ENCODE results near the gene NBAS. TPM values are rescaled to one million over a fixed set of nuclear protein-coding genes. Genes with fewer than 3 reads are reported as not detected.

NBAS gene
- total and polyA plus RNA-seq, 7 experiments from 2014 or later: 18.6 to 41.6 (median 32.7) TPM

DNA sequence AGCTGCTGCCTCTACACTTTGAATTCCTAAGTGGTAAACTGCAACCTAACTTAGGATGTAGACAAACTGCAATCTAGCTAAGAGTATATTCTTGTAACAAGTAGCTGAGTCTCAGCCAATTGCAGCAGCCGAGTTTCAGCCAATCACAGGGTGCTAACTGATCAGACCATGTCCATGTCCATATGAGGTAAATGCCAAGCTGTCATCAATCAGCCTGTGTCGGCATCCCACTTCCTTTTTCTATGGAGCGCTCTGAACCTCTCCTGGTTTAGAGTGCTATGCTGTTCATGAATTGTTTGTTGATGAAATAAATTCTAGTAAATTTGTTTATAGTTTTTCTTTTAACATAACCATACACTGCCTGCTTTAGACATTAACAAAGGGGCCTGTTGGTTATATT, 408.8 kb downstream of the NBAS start:
- CTCF ChIA-PET: no interaction called here
- intact Hi-C loops (cut with micrococcal nuclease): no loop called here
- Histone ChIP-seq H3K9me3 (ENCODE audit: control insufficient read depth in 2 of 3, low read length in 3 of 3) (no peaks in the 10 kb centered on the region), H3K27ac (ENCODE audit: low read depth, low read length) (no peak overlapping the region), H3K36me3 (ENCODE audit: control insufficient read depth in 2 of 3, insufficient read depth in 3 of 3, low read length in 3 of 3) (no peaks in the 10 kb centered on the region), H3K4me1 (ENCODE audit: control insufficient read depth in 2 of 2, insufficient read depth in 2 of 2, low read length in 2 of 2) (peaks cover 0 to 8% of the 10 kb centered on the region in 2 donors), H3K4me3 (ENCODE audit: low read length) (no peak overlapping the region), H3K27me3 (ENCODE audit: control insufficient read depth in 2 of 2, insufficient read depth in 2 of 2, low read length in 2 of 2) (no peaks in the 10 kb centered on the region)
- peaks cover 0 to 5% (median 3%) of the 10 kb centered on the region in 5 donors for H3K27me3 Mint-ChIP-seq
- peaks cover 0 to 4% (median 0%) of the 10 kb centered on the region in 5 donors for H3K36me3 Mint-ChIP-seq
- peaks cover 5 to 14% (median 12%) of the 10 kb centered on the region in 7 donors for H3K4me1 Mint-ChIP-seq
- H3K9me3 Mint-ChIP-seq: peaks cover 0 to 7% (median 0%) of the 10 kb centered on the region in 11 donors
- no peak overlapping the region for H3K27ac Mint-ChIP-seq
- no peak for ATAC-seq
- no peak overlapping the region for H3K4me3 Mint-ChIP-seq
- POLR2A ChIA-PET: no interaction called here
- no peak for DNase-seq

DNA sequence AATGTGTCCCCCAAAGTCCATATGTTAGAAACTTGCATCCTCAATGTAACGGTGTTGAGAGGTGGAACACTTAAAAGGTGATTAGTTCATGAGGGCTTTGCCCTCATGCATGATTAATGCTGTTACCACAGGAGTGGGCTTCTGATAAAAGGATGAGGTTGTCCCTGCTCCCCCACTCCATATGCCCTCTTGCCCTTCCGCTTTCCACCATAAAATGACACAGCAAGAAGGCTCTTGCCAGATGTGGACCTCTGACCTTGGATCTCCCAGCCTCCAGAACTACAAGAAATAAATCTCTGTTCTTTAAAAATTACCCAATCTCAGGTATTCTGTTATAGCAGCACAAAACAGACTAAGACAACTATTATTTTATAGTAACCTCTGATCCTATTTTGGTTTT, 412.1 kb downstream of the NBAS start:
- POLR2A ChIA-PET: no interaction called here
- peaks cover 0 to 5% (median 3%) of the 10 kb centered on the region in 5 donors for H3K27me3 Mint-ChIP-seq

DNA sequence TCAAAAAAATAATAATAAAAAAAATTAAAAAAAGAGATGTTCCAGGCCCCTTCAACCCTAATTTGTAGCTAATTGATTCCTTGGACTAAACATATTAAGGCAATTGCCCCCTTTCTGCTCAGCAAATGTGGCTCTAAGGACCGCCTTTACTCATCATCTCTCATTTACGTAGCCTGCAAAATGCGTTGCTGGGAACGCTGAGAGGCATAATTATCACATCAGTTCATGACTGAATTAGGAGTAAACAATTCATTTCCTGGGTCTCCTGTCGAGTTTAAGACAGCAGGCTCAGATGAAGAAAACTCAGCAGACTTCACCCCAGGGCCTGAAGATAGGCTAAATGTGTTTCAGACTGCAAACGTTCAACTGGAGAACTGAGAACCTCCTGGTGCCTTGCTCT, 413.5 kb downstream of the NBAS start:
- Mint-ChIP-seq H3K27me3 (peaks cover 0 to 5% (median 1%) of the 10 kb centered on the region in 5 donors), H3K4me1 (peaks cover 3 to 9% (median 7%) of the 10 kb centered on the region in 7 donors), H3K4me3 (no peak overlapping the region), H3K36me3 (peaks cover 0 to 3% (median under 1%) of the 10 kb centered on the region in 5 donors), H3K27ac (no peak overlapping the region), H3K9me3 (peaks cover 0 to under 1% (median 0%) of the 10 kb centered on the region in 11 donors)
- ATAC-seq (no peak), DNase-seq (no peak)
- CTCF ChIA-PET: interaction anchor here (0.6 kb wide), 1 partner anchor 172 kb away, joined by 3 read pairs; no protein-coding TSS in a partner anchor
- peaks cover 1 to 3% of the 10 kb centered on the region in 2 donors for H3K4me1 ChIP-seq (ENCODE audit: control insufficient read depth in 2 of 2, insufficient read depth in 2 of 2, low read length in 2 of 2)
- intact Hi-C loops (cut with micrococcal nuclease): no loop called here
- H3K27ac ChIP-seq (ENCODE audit: low read depth, low read length): no peak overlapping the region
- H3K36me3 ChIP-seq (ENCODE audit: control insufficient read depth in 2 of 3, insufficient read depth in 3 of 3, low read length in 3 of 3): no peaks in the 10 kb centered on the region
- no peaks in the 10 kb centered on the region for H3K9me3 ChIP-seq (ENCODE audit: control insufficient read depth in 2 of 3, low read length in 3 of 3)
- POLR2A ChIA-PET: no interaction called here
- H3K4me3 ChIP-seq (ENCODE audit: low read length): no peak overlapping the region
- H3K27me3 ChIP-seq (ENCODE audit: control insufficient read depth in 2 of 2, insufficient read depth in 2 of 2, low read length in 2 of 2): no peaks in the 10 kb centered on the region

More for the DNA sequence above, 412.1 kb downstream of the NBAS start:
- Mint-ChIP-seq H3K4me3 (no peak overlapping the region), H3K27ac (no peak overlapping the region), H3K9me3 (peaks cover 0 to 3% (median 0%) of the 10 kb centered on the region in 11 donors), H3K36me3 (peaks cover 0 to 4% (median 0%) of the 10 kb centered on the region in 5 donors), H3K4me1 (no peaks in the 10 kb centered on the region)
- no peaks in the 10 kb centered on the region for H3K9me3 ChIP-seq (ENCODE audit: control insufficient read depth in 2 of 3, low read length in 3 of 3)
- intact Hi-C loops (cut with micrococcal nuclease): no loop called here
- no peak for DNase-seq
- CTCF ChIA-PET: no interaction called here
- no peaks in the 10 kb centered on the region for H3K27me3 ChIP-seq (ENCODE audit: control insufficient read depth in 2 of 2, insufficient read depth in 2 of 2, low read length in 2 of 2)
- no peak for ATAC-seq
- H3K4me1 ChIP-seq (ENCODE audit: control insufficient read depth in 2 of 2, insufficient read depth in 2 of 2, low read length in 2 of 2): no peaks in the 10 kb centered on the region
- H3K36me3 ChIP-seq (ENCODE audit: control insufficient read depth in 2 of 3, insufficient read depth in 3 of 3, low read length in 3 of 3): no peaks in the 10 kb centered on the region
- no peak overlapping the region for H3K4me3 ChIP-seq (ENCODE audit: low read length)
- H3K27ac ChIP-seq (ENCODE audit: low read depth, low read length): no peak overlapping the region

DNA sequence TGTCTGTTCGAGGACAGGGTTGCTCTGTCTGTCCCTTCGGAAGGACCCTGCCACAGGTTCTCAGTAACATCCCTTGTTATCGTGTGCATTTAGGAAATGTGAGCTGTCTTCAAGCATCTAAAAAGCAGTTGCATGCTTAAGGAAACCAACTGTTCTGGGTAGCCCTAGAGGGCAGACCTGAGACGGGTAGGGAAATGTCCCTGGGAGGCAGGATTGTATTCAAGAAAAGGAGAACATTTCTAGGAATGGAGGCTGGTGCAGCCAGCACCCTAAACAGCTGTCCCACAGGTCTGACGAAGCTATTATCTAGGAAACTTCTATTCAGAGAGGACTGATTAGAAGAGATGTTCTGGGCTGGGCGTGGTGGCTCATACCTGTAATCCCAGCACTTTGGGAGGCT, 414.2 kb downstream of the NBAS start:
- Histone ChIP-seq H3K4me3 (ENCODE audit: low read length) (no peak overlapping the region), H3K27me3 (ENCODE audit: control insufficient read depth in 2 of 2, insufficient read depth in 2 of 2, low read length in 2 of 2) (no peaks in the 10 kb centered on the region), H3K36me3 (ENCODE audit: control insufficient read depth in 2 of 3, insufficient read depth in 3 of 3, low read length in 3 of 3) (no peaks in the 10 kb centered on the region), H3K4me1 (ENCODE audit: control insufficient read depth in 2 of 2, insufficient read depth in 2 of 2, low read length in 2 of 2) (peaks cover 7 to 8% of the 10 kb centered on the region in 2 donors), H3K27ac (ENCODE audit: low read depth, low read length) (no peak overlapping the region), H3K9me3 (ENCODE audit: control insufficient read depth in 2 of 3, low read length in 3 of 3) (no peaks in the 10 kb centered on the region)
- intact Hi-C loops (cut with micrococcal nuclease): no loop called here
- H3K9me3 Mint-ChIP-seq: peaks cover 0 to under 1% (median 0%) of the 10 kb centered on the region in 11 donors
- H3K4me3 Mint-ChIP-seq: no peak overlapping the region
- peaks cover 6 to 15% (median 13%) of the 10 kb centered on the region in 7 donors for H3K4me1 Mint-ChIP-seq
- H3K27me3 Mint-ChIP-seq: peaks cover 0 to 5% (median 0%) of the 10 kb centered on the region in 5 donors
- DNase-seq: no peak
- POLR2A ChIA-PET: no interaction called here
- no peak for ATAC-seq
- peaks cover 0 to 3% (median 0%) of the 10 kb centered on the region in 5 donors for H3K36me3 Mint-ChIP-seq
- no peak overlapping the region for H3K27ac Mint-ChIP-seq
- CTCF ChIA-PET: interaction anchor here (0.6 to 0.8 kb wide), 2 partner anchors 38 to 172 kb away, joined by 3 read pairs; no protein-coding TSS in a partner anchor

DNA sequence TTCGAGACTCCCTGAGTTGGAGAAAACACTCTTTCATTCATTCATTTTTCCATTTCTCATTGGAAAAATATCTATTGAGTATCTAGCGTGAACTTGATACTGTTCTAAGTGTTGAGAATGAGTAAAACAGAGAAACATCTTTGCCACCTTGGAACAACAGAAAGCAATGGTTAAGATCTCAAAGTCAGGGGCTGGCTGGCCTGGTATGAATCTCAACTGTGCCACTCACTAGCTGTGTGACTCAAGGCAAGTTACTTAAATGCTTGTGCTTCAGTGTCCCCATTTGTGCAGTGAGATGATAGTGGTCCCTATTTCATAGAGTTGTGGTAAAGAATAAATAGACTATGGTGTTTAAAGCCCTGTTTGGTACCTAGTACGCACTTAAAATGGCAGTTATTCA, 415.2 kb downstream of the NBAS start:
- no peaks in the 10 kb centered on the region for H3K9me3 ChIP-seq (ENCODE audit: control insufficient read depth in 2 of 3, low read length in 3 of 3)
- H3K4me3 Mint-ChIP-seq: no peak overlapping the region
- peaks cover 13% of the 10 kb centered on the region in 2 donors for H3K4me1 ChIP-seq (ENCODE audit: control insufficient read depth in 2 of 2, insufficient read depth in 2 of 2, low read length in 2 of 2)
- DNase-seq: no peak
- ChIA-PET CTCF (no interaction called here), POLR2A (no interaction called here)
- H3K4me3 ChIP-seq (ENCODE audit: low read length): no peak overlapping the region
- H3K27ac ChIP-seq (ENCODE audit: low read depth, low read length): no peak overlapping the region
- peaks cover 0 to 5% (median 0%) of the 10 kb centered on the region in 5 donors for H3K27me3 Mint-ChIP-seq
- no peaks in the 10 kb centered on the region for H3K36me3 ChIP-seq (ENCODE audit: control insufficient read depth in 2 of 3, insufficient read depth in 3 of 3, low read length in 3 of 3)
- peaks cover 8 to 25% (median 23%) of the 10 kb centered on the region in 7 donors for H3K4me1 Mint-ChIP-seq
- ATAC-seq: no peak
- intact Hi-C loops (cut with micrococcal nuclease): no loop called here
- H3K9me3 Mint-ChIP-seq: peaks cover 0 to 3% (median 0%) of the 10 kb centered on the region in 11 donors
- no peaks in the 10 kb centered on the region for H3K27me3 ChIP-seq (ENCODE audit: control insufficient read depth in 2 of 2, insufficient read depth in 2 of 2, low read length in 2 of 2)
- peaks cover 0 to 8% (median 0%) of the 10 kb centered on the region in 5 donors for H3K36me3 Mint-ChIP-seq
- H3K27ac Mint-ChIP-seq: no peak overlapping the region

DNA sequence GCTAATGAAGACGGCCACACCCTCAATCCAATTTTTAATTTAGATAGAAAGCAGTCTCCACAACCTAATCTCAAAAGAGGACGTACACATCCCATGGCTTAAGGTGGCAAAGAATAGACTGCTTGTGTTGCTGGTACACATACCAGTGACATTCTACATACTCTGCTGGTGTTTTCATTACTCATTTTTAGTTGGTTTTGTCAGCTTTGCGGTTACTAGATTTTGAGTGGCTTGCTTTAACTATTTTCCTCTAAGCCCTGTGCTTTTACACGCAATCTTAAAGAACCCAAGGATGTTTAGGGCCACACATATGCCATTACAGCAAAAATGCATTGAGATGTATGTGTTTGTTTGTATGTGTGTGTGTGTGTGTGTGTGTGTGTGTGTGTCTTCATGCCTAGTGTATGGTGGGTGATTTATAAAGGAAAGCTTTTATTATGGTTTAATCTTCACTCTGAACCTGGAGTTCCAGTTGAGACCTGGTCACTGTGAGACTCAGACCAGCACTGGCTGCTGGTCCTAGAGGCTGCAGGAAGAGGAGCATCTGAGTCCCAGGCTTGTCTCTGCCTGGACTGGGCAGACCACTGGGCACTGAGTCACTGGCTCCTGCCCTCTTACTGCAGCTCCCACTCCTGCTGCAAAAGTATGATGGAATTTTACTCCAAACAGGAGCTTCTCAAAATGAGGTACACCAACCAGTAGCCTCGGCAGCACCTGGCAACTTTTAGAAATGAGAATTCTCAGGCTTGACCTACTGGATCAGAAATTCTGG, 415.9 kb downstream of the NBAS start:
- ATAC-seq: no peak
- peaks cover 0 to 5% (median 0%) of the 10 kb centered on the region in 5 donors for H3K27me3 Mint-ChIP-seq
- CTCF ChIA-PET: interaction anchor here (1.4 kb wide), 1 partner anchor 11 kb away, joined by 3 read pairs; no protein-coding TSS in a partner anchor

More for the DNA sequence above, 415.9 kb downstream of the NBAS start:
- Histone ChIP-seq H3K9me3 (ENCODE audit: control insufficient read depth in 2 of 3, low read length in 3 of 3) (no peaks in the 10 kb centered on the region), H3K4me1 (ENCODE audit: control insufficient read depth in 2 of 2, insufficient read depth in 2 of 2, low read length in 2 of 2) (peaks cover 13% of the 10 kb centered on the region in 2 donors), H3K36me3 (ENCODE audit: control insufficient read depth in 2 of 3, insufficient read depth in 3 of 3, low read length in 3 of 3) (no peaks in the 10 kb centered on the region), H3K27me3 (ENCODE audit: control insufficient read depth in 2 of 2, insufficient read depth in 2 of 2, low read length in 2 of 2) (no peaks in the 10 kb centered on the region), H3K27ac (ENCODE audit: low read depth, low read length) (no peak overlapping the region), H3K4me3 (ENCODE audit: low read length) (no peak overlapping the region)
- intact Hi-C loops (cut with micrococcal nuclease): no loop called here
- Mint-ChIP-seq H3K27ac (no peak overlapping the region), H3K36me3 (peaks cover 0 to 8% (median 0%) of the 10 kb centered on the region in 5 donors), H3K4me3 (no peak overlapping the region), H3K9me3 (peaks cover 0 to 3% (median 0%) of the 10 kb centered on the region in 11 donors), H3K4me1 (peaks cover 8 to 26% (median 23%) of the 10 kb centered on the region in 7 donors)
- no peak for DNase-seq
- POLR2A ChIA-PET: no interaction called here
